ENCODE data around the gene KDELR1. TPM values are rescaled to one million over a fixed set of nuclear protein-coding genes. Genes with fewer than 3 reads are reported as not detected.

The KDELR1 gene
- total RNA-seq, 1 experiment from 2014 or later, result 111 TPM

DNA sequence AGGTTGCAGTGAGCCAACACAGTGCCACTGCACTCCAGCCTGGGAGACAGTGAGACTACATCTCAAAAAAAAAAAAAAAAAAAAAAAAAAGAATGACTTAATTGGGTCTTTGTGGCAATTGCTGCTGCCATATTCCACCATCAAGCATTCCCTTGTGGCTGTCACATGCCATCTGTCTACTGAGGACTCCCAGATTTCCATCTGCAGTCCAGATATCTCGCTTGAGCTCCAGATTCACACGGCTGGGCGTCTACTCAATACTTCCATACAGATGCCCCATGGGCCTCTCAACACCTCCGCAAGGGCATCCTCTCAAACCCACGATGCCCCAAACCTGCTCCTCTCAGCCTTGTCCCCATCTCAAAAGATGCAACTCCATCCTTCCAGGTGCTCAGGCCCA, 40.5 kb downstream of the KDELR1 start:
- BruUV-seq (replicated peaks), result no TSS peak
- ATAC-seq (no peak), DNase-seq (ENCODE audit: low read depth, low spot score) (no peak)
- no peaks in the 10 kb centered on the region for H3K9me3 ChIP-seq (ENCODE audit: control insufficient read depth, insufficient read depth, low read depth, low read length)
- ChIA-PET POLR2A (no interaction called here), CTCF (no interaction called here)
- H3K4me1 ChIP-seq (ENCODE audit: control insufficient read depth, insufficient read depth, low read length), result peaks cover 3% of the 10 kb centered on the region
- TF ChIP-seq POLR2AphosphoS5 (IDR thresholded peaks at IDR 0.05; ENCODE audit: low read depth, low read length) (no peak), TCF7L2 (IDR thresholded peaks at IDR 0.05; ENCODE audit: low read depth, low read length) (no peak), SIN3A (IDR thresholded peaks at IDR 0.05; ENCODE audit: borderline replicate concordance, insufficient read depth, low read depth, low read length) (no peak)
- TF ChIP-seq, protein P1, sequence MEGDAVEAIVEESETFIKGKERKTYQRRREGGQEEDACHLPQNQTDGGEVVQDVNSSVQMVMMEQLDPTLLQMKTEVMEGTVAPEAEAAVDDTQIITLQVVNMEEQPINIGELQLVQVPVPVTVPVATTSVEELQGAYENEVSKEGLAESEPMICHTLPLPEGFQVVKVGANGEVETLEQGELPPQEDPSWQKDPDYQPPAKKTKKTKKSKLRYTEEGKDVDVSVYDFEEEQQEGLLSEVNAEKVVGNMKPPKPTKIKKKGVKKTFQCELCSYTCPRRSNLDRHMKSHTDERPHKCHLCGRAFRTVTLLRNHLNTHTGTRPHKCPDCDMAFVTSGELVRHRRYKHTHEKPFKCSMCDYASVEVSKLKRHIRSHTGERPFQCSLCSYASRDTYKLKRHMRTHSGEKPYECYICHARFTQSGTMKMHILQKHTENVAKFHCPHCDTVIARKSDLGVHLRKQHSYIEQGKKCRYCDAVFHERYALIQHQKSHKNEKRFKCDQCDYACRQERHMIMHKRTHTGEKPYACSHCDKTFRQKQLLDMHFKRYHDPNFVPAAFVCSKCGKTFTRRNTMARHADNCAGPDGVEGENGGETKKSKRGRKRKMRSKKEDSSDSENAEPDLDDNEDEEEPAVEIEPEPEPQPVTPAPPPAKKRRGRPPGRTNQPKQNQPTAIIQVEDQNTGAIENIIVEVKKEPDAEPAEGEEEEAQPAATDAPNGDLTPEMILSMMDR (IDR thresholded peaks at IDR 0.05), result no peak
- TF ChIP-seq, protein P2, sequence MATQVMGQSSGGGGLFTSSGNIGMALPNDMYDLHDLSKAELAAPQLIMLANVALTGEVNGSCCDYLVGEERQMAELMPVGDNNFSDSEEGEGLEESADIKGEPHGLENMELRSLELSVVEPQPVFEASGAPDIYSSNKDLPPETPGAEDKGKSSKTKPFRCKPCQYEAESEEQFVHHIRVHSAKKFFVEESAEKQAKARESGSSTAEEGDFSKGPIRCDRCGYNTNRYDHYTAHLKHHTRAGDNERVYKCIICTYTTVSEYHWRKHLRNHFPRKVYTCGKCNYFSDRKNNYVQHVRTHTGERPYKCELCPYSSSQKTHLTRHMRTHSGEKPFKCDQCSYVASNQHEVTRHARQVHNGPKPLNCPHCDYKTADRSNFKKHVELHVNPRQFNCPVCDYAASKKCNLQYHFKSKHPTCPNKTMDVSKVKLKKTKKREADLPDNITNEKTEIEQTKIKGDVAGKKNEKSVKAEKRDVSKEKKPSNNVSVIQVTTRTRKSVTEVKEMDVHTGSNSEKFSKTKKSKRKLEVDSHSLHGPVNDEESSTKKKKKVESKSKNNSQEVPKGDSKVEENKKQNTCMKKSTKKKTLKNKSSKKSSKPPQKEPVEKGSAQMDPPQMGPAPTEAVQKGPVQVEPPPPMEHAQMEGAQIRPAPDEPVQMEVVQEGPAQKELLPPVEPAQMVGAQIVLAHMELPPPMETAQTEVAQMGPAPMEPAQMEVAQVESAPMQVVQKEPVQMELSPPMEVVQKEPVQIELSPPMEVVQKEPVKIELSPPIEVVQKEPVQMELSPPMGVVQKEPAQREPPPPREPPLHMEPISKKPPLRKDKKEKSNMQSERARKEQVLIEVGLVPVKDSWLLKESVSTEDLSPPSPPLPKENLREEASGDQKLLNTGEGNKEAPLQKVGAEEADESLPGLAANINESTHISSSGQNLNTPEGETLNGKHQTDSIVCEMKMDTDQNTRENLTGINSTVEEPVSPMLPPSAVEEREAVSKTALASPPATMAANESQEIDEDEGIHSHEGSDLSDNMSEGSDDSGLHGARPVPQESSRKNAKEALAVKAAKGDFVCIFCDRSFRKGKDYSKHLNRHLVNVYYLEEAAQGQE (IDR thresholded peaks at IDR 0.05; ENCODE audit: insufficient read depth in 1 of 2, low read depth in 2 of 2, low read length in 1 of 2), result no peak
- intact Hi-C loops (cut with micrococcal nuclease; ENCODE audit: unreplicated experiment), result no loop called here
- in situ Hi-C loops (cut with HindIII; ENCODE audit: low pct_unique_long_range_greater_than_20kb, low sequenced_read_pairs), result no loop called here
- H3K36me3 ChIP-seq (ENCODE audit: control insufficient read depth, insufficient read depth, low read length), result no peaks in the 10 kb centered on the region
- no peak overlapping the region for H3K4me3 ChIP-seq (ENCODE audit: low read depth in 2 of 2, low read length in 2 of 2)
- no peak overlapping the region for H3K27ac ChIP-seq (ENCODE audit: low read length)
- H3K27me3 ChIP-seq (ENCODE audit: control insufficient read depth, insufficient read depth, low read length), result no peaks in the 10 kb centered on the region

DNA sequence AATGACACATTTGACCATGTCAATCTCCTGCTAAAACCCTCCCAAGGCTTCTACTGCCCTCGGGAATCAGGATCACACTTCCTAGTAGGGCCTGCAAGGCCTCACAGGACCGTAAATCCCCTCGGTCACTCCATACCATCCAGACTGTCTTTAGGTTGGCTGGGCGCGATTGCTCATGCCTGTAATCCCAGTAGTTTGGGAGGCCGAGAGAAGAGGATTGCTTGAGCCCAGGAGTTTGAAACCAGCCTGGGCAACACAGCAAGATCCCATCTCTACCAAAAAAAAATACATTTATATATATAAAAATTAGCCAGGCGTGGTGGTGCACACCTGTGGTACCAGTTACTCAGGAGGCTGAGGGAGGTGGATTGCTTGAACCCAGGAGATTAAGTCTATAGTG, 42.6 kb downstream of the KDELR1 start:
- TF ChIP-seq, protein P1 (IDR thresholded peaks at IDR 0.05), result no peak
- TF ChIP-seq SIN3A (IDR thresholded peaks at IDR 0.05; ENCODE audit: borderline replicate concordance, insufficient read depth, low read depth, low read length), result no peak
- no peak for TF ChIP-seq POLR2AphosphoS5 (IDR thresholded peaks at IDR 0.05; ENCODE audit: low read depth, low read length)
- TF ChIP-seq TCF7L2 (IDR thresholded peaks at IDR 0.05; ENCODE audit: low read depth, low read length), result no peak
- TF ChIP-seq, protein P2 (IDR thresholded peaks at IDR 0.05; ENCODE audit: insufficient read depth in 1 of 2, low read depth in 2 of 2, low read length in 1 of 2), result no peak
- no peaks in the 10 kb centered on the region for H3K27me3 ChIP-seq (ENCODE audit: control insufficient read depth, insufficient read depth, low read length)
- POLR2A ChIA-PET, result no interaction called here
- no peaks in the 10 kb centered on the region; the same call in 1 of the 2 replicates for H3K4me1 ChIP-seq (ENCODE audit: control insufficient read depth, insufficient read depth, low read length)
- ATAC-seq, result no peak
- BruUV-seq (replicated peaks), result no TSS peak
- no peaks in the 10 kb centered on the region for H3K36me3 ChIP-seq (ENCODE audit: control insufficient read depth, insufficient read depth, low read length)
- H3K27ac ChIP-seq (ENCODE audit: low read length), result no peak overlapping the region
- intact Hi-C loops (cut with micrococcal nuclease; ENCODE audit: unreplicated experiment), result no loop called here
- no peaks in the 10 kb centered on the region for H3K9me3 ChIP-seq (ENCODE audit: control insufficient read depth, insufficient read depth, low read depth, low read length)
- in situ Hi-C loops (cut with HindIII; ENCODE audit: low pct_unique_long_range_greater_than_20kb, low sequenced_read_pairs), result no loop called here
- no peak for DNase-seq (ENCODE audit: low read depth, low spot score)
- no peak overlapping the region for H3K4me3 ChIP-seq (ENCODE audit: low read depth in 2 of 2, low read length in 2 of 2)
- CTCF ChIA-PET, result no interaction called here

Measured in Panc1 (cell line).